HG03039 (cell line): ENCODE data around the gene DHRS11.
A peak's percentile ranks its signal among the peaks of the same experiment; 100 is the strongest.

Experiments
- ATAC-seq: cut with Tn5 transposase; IDR thresholded peaks from one replicate; pipeline ENCODE4 v1.9.1; 2021; ENCODE audit warnings: mild to moderate bottlenecking, moderate library complexity; ENCODE audit not compliant: unreplicated experiment

Gene DHRS11, protein sequence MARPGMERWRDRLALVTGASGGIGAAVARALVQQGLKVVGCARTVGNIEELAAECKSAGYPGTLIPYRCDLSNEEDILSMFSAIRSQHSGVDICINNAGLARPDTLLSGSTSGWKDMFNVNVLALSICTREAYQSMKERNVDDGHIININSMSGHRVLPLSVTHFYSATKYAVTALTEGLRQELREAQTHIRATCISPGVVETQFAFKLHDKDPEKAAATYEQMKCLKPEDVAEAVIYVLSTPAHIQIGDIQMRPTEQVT

DNA sequence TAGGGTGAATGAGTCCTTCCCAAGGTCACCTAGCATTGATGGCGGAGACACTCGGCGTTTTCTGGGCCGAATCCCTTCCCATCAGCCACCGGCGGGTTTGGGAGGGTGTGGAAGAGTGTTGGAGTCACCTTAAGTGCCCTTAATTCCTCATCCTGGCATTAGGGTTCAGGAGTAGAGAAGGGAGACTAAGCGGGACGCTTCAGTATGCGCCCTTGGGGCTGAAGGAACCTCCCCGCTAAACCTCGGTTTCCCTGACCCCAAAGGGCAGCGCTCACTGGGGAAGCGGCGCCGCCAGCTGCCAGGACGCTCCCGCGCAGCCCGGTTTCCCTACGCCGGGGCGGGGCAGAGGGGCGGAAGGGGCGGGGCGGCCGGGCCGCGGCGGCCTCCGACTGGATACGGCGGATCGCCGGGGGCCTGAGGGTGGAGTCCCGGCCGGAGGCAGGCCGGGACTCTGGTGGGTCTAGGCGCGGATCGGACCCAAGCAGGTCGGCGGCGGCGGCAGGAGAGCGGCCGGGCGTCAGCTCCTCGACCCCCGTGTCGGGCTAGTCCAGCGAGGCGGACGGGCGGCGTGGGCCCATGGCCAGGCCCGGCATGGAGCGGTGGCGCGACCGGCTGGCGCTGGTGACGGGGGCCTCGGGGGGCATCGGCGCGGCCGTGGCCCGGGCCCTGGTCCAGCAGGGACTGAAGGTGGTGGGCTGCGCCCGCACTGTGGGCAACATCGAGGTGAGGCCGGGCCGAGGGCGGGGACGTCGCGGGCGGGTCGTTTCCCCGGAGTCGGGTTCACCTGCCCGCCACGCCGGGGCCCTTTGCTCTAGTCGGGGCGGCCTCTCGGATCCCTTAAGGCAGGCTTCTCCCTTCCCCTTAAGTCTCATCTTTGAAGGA, at the start of gene DHRS11:
DHRS11 (plus strand) TSS at position 446 of the 882 bp plus-strand sequence; CDS start at position 577, 131 bp downstream.
- peak; percentile 82 for ATAC-seq

DNA sequence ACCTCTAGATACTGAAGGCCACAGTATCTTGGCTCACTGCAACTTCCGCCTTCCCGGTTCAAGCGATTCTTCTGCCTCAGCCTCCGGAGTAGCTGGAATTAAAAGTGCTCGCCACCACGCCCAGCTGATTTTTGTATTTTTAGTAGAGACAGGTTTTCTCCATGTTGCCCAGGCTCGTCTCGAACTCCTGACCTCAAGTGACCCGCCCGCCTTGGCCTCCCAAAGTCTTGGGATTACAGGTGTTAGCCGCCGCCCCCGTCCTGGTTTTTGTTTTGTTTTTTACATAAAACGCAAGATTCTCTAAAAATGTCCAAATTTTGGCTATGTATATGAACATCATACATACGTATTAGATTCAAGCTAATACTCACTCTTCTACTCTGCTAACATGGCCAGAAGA, 48.9 kb upstream of the DHRS11 start:
- ATAC-seq, result no peak

DNA sequence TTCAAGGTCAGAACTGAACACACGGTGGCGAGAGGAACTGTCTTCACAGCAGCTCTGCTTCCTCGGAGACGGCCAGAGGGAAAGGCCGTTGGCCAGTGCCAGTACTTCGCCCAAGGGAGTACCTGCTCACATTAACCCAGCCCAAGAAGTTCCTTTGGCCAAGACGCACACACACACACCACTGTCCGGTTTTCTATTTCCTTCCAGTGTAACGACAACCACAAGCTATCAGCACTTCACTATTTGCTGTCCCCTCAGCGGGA, 47.7 kb upstream of the DHRS11 start:
- no peak for ATAC-seq

DNA sequence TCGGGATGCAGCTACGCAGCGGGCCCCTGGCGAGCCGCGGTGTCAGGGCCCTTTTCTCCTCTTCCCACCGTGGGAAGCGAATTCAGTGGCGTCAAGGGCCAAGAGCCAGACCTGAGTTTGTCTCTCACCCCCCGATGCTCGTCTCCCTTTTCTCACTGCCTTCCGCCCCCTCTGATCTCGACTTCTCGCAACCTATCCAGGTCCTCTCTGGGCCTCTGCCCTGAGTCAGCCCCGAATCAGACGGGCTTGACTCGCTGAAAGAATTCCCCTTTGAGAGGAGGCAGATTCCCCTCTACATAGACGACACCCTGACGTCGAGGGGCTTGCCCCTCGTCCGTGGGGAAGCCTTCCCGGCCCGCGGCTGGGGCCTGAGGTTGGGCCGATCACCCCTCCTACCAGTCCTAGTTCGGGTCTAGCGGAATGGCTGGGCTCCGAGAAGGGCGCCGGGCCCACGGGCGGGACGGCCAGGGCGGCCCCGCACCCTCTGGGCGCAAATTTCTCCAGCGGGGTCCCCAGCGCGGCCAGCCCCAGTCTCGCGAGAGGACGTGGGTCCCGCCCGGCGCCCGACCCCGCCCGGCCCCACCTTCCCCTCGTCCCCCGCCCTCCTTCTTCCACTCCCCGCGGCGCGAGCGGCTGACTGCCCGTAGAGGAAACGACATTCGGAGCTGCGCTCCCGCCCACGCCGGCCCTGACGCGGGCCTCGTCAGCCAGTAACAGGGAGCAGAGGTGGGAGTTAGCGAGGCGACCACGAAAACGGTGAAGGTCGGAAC, 47.2 kb upstream of the DHRS11 start, which contains the start of gene GGNBP2:
GGNBP2 (plus strand) TSS at position 613 of the 770 bp plus-strand sequence. CDS start 806 bp downstream, outside the sequence.
- peak; percentile 52 for ATAC-seq

DNA sequence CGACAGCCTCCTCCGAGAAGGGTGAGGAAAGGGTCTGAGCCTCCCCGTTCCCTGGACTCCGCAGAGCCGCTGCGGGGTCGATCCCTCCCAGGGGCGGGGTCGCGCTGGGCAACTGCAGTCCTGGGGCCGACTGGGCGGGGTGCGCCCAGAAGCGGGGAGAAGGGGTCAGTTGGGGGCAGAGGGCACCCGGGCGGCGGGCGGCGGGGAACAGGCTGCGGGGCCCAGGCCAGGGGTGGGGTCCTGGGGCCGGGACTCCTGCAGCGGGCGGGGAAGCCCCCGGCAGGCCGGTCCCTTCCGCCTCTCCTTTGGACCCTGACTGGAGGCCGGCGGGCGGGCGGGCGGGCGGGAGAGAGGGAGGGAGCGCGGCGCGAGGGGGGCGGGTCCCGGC, 46.6 kb upstream of the DHRS11 start:
- no peak for ATAC-seq

DNA sequence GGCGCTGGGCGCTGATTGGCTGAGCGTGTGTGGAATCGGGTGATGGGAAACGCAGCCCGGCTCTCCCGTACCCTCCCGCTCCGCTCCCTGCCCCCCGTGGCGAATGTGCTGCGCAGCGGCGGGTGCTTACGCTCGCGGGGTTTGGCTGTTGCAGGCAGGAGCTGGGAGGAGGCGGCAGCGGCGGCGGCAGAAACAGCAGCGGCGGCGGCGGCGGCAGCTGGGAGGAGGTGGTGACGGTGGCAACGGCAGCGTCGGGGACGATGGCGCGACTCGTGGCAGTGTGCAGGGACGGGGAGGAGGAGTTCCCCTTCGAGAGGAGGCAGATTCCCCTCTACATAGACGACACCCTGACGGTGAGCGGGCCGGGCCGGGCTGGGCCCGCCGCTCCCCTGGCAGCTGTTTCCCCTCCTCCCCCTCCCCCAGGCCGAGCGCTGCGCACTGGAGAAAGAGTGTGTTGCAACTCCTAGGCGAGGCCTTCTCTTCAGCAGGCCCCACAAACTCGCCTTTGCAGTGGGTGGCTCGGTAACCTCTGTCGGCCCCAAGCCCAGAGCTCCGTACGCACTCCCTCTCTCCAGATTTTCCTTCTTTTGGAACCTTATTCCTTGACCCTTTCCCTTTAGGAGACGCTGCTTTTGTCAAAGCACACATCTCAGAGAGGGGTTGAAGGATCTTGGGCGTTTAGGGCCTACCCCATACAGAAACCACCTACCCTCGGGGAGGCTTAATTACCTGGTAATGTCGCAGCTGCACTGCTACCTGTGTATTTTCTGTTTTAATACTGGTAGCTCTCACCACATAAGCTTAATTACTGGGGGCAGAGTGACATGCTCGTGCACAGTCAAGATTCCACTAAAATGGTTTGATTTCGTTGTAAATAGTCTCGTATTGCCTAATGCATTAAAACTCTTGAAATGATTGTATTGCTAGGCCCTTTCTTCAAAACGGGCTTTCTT, 45.9 kb upstream of the DHRS11 start:
- peak; percentile 55 for ATAC-seq

DNA sequence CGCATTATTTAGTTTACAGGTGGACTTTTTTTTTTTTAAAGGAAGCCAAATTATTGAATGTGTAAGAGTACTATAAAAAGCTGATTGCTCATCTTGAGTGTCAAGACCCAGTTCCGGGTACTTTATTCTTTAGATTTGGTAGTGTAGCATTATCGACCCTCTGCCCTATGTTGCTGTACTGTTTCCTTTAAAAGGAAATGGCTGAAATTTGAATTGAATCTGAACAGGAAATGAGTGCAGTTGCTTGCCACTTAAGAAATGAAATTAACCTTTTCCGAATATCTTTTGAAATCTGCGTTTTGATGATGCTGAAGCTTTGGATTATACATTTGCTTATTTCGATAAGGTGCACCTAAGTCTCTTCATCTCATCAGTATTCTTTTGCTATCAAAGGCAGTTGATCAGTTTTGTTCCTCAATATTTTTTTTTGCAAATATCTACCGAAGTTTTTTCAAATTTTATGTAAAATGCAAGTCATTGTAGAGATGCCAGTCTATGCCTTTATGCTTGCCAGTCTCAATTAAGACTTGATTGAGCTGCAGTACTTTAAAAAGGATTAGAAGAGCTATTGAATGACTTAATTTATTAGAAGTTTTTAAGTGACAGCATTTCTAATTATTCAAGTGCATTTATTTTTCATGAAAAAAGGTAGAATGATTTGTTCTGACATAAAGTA, 45.1 kb upstream of the DHRS11 start:
- no peak for ATAC-seq

DNA sequence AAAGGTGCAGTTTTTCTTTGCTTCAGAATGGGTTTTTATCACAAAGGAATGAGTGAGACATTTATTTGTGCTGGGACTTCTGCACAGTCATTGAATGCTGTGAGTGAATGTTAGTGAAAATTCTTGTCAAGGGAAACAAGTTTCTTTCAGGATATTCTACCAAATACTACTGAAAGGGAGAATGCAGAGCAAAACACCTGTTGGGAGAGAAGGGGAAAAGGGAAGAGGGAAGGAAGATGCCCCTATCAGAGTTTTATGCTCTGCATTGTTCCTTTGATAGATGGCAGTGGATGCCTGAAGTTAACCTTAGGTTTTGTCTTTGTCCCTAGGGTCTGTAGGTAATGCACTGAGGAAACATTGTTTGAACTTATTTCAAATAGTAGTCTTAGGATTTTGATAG, 43.9 kb upstream of the DHRS11 start:
- no peak for ATAC-seq

DNA sequence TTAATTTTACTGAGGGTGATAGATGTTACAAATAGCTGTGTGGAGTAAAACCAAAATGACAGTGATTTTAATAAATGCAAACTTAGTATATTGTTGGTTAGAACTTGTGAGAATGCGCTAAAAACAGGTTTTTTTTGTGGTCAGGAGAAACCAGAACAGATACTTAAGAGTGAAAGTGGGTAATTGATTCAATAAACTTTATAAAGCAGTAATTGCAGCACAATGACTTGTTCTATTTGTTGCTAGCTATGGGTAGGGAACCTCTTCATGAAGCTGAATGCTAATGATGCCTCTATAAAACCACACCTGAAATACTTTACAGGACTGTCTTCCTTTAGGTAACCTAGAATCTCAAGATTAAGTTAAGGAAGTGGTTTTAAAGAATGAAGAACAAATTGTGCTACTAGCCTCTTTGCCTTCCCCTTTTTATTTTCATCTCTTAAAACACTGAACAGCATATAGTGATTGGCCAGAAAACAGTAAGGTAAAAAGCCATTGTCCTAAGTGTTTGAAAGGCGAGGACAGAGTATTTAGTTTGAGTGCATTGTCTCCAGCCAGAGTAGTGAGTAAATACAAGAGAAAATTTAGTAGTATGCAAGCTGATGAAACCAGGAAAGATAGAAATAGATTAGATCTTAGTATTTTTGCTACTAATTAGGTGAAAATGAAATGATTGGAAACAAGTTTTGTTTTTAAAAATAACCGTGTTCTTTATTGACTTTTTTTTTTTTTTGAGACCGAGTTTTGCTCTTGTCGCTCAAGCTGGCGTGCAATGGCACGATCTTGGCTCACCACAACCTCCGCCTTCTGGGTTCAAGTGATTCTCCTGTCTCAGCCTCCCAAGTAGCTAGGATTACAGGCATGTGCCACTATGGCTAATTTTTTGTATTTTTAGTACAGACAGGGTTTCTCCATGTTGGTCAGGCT, 40.9 kb upstream of the DHRS11 start:
- no peak for ATAC-seq

DNA sequence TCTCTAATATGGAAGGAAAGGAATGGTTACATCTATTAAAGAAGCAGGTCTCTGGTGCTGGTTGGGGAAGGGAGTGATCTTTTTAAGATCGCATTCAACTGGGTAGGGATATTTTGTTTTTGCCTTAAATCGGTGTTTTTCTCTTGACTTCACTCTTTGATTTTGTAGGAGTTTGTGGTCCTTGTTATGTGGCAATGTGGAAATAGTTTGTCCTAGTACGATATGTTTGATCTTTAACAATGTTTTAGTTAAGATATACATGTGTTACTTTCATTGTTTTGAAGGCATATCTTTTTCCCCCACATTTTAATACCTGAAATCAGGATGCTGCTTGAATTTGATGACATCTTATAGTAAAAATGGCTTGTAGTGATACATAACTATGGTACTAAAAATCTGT, 38.2 kb upstream of the DHRS11 start:
- no peak for ATAC-seq

DNA sequence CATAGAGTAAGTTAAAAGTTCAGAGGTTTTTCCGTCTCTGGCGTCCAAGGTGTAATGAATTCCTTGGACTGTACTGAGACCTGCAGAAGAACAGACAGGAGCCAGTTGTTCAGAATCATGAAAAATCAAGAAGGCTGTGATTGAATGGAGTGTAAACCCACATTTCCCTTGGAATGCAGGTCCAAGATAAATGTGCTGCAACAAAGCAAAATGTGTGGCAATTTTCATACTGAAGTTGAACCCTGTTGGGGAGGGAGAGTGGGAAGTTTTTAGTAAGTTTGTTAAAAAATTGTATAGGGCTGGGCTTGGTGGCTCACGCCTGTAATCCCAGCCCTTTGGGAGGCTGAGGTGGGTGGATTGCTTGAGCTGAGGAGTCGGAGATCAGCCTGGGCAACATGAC, 25.6 kb upstream of the DHRS11 start:
- no peak for ATAC-seq

DNA sequence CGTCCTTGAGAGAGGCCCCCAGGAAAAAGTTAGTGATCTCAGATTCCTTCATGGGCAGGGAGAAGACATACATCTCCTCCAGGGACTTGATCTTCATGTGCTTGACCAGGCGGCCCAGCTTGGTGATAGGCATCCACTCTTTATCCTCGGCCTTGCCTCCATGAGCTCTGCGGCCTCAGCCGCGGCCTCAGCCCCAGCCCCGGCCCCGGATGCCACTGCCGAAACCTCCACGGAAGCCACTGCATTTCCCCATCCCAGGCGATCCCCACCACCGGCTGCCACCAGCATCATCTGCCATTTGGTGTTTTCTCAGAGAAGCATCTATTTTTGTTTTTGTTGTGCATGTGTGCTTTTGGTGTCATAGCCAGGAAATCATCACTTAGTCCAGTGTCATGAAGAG, 16.7 kb upstream of the DHRS11 start:
- ATAC-seq, result no peak

DNA sequence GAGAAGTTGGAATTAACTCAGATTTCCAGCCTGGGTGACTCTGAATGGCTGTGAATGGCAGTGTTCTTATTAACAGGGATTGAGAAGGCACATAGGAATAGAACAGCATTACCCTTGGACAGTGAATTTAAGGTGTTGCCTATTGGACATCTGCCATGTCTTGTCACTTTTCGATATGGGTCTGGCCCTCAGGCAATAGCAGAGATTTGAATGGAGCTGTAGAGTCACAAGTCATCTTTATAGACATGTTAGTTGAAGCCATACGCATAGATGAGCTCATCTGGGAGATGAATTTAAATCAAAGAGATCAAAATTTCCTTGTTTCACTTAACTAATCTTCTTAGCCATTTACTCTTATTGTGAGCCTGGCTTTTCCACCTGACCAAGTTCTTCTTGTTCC, 14.9 kb upstream of the DHRS11 start:
- ATAC-seq, result no peak

DNA sequence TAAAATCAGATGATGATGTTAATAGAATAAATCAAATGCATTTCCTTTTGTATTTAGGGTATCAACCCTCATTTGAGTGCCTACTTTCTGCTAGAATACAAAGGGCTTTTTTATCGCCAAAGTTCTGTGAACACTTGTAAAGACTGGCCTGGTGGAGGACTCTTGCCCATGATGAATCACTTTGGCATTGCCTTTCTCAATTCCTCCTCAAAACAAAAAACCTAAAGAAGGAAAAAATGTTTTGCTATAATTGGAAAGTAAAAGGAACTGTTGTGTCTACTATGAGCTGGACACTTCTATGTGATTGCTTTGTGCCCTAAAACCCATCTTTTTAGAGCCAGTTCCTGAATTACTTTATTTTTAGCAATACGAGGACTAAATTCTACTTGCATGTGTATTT, 13.0 kb upstream of the DHRS11 start:
- no peak for ATAC-seq

DNA sequence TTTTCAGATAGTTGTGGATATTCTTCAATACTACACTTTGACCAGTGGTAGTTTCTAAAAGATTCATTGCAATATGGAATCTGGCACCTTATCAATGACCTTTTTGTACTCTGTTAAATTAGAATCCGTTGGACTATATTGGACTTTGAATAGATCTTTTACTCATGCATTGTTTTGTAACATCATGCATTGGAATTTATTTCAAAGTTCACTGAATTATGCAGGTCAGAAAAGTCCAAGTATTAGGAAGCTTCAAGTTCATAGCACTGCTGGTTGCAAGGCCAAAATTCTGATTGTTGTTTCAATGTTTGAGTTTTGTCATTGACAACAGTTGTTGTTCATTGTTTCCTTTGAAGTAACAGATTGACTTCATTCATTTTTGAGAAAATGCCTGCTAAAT, 7.9 kb upstream of the DHRS11 start:
- ATAC-seq, result no peak

DNA sequence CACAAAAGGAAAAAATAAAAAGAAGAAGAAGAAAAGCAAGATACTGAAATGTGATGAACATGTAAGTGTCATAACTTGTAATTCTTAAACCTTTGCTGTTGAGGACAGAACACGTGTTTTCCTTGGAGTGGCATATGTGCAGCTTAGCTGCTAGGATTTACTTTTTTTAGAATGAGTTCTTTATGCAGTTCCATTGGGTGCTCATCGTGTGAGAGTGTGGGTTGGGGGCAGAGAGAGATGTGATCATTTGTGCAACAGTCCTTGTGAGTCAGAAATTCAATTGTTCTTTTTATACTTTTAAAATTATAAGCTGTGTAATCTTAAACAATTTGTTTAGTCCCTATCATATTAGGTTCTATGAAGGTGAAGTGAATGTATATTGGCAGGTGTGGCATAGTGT, 5.5 kb upstream of the DHRS11 start:
- ATAC-seq, result no peak

DNA sequence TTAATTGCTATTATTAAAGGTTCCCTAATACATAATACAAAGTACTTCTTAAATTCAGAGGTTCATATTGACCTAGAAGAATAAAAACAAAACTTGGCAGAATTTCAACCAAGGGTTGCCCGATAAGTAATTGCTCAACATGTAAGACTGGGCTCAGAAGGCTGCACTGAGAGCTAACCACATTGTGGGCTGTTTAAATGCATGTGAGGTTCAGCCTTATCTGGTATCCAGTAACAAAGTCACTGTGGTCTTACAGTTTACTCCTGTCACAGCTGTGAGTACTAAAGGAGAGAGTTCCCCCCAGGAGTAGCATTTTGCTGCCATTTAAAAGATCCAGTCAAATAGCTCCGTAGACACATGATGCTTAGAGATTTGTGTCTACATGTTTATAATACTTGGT, 1.6 kb upstream of the DHRS11 start:
- no peak for ATAC-seq

DNA sequence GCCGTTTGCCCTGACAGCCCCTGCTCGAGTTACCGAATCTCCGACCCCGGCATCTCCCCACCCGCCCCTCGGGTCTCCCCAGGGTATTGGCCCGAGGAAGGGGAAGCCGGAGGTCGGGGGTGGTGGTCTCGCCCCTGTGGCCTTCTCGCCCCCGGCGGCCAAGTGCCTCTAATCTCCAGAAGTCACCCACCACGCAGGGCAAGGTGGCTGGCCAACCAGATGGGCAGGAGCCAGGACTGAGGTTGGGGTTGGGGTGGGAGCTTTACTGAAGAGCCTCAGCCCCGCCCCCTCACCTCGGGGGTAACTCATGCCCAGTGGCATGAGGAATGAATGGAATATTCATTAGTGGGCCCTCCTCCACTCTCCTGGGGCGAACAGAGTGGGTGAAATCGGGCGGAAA, 637 bp downstream of the DHRS11 start:
- ATAC-seq, result no peak

DNA sequence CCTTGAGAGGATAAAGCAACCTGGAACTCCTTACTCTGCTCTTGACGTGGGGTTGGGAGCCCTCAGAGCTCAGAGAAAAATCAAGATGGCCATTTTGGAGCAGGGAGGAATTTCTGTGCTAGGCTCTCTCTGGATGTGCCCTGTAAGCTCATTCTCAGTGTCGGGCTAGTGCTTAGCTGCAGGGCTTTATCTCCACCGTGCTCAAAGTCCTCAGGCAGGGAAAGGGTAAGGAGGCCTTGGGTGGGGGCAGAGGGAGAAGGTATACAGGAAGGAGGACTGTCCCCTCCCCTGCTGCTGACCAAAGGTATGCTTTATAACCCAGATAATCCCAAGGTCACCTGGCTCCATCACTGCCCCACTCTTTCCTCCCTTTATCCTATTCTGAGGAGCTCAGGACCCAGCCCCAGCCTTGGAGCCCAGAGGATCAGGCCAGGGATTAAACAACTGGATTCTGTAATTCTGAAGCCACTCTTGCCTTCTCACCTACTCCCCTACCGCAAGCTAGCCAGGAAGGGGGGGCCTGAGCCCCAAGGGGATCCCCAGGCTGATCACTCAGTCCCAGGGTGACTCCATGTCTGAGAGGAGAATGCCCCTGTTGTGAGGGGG, 1.1 kb downstream of the DHRS11 start:
- no peak for ATAC-seq
